Stimulated activated CD4-positive, alpha-beta T cell treated with anti-CD3 and anti-CD28 coated beads, Interleukin-1b, Interleukin-23, amount 100 ng/mL, for 4 hours (primary cell): Measurements from ENCODE around the gene SCLT1.

Experiments used
- DNase-seq, 2 donors: peaks; one replicate each; pipeline ENCODE4 v3.0.0-alpha.2; 2020; ENCODE audit warnings: low read depth in 2 of 2

Gene SCLT1

GRCh38 chr4:128840711-128841318, 252.5 kb downstream of the SCLT1 start:
- DNase-seq: no peak

- no peak for DNase-seq
Observed at GRCh38 chr4:128837679-128838078, 255.7 kb downstream of the SCLT1 start.

DNA sequence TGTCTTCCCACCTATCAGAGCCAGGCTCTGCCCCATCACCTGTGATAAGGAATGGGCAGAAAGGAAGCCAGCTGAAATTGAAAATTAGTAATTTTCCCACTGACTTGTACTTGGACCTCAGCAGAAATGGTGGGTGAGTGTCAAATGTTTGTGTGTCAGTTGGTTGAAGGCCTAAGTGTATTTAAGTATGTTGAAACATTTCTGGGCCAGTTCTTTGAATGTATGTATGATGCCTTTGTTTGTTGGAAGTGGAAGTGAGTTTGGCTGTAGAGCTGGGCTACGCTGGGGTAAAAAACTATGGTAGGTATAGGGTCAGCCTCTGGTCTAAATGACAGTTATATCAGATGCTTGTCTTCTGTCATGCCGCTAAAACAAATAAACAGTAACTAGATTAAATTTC, 256.1 kb downstream of the SCLT1 start:
- DNase-seq: no peak

- no peak for DNase-seq
Observed at GRCh38 chr4:128835498-128836222, 257.7 kb downstream of the SCLT1 start.
